Ishikawa (cell line): ENCODE results near the gene NUTF2.

Experiments
- CEBPB ChIP-seq: IDR thresholded peaks from 2 replicates; pipeline ENCODE4 v1.6.1; 2012
- CREB1 ChIP-seq: IDR thresholded peaks from 2 replicates; pipeline ENCODE4 v1.6.1; 2012; ENCODE audit warnings: low read depth
- EGR1 ChIP-seq: IDR thresholded peaks from 2 replicates; pipeline ENCODE4 v1.6.1; 2012
- EP300 ChIP-seq: IDR thresholded peaks from 2 replicates; pipeline ENCODE4 v1.6.1; 2012; ENCODE audit warnings: borderline replicate concordance
- FOXM1 ChIP-seq: IDR thresholded peaks from 2 replicates; pipeline ENCODE4 v1.6.1; 2012; ENCODE audit warnings: low read depth, borderline replicate concordance
- MAX ChIP-seq: IDR thresholded peaks from 2 replicates; pipeline ENCODE4 v1.6.1; 2012
- NFIC ChIP-seq: IDR thresholded peaks from 2 replicates; pipeline ENCODE4 v1.6.1; 2012
- RAD21 ChIP-seq: IDR thresholded peaks from 2 replicates; pipeline ENCODE4 v1.6.1; 2012; ENCODE audit warnings: low read depth
- REST ChIP-seq: IDR thresholded peaks from 2 replicates; pipeline ENCODE4 v1.6.1; 2012; ENCODE audit warnings: low read depth, mild to moderate bottlenecking
- TAF1 ChIP-seq: IDR thresholded peaks from 2 replicates; pipeline ENCODE4 v1.6.1; 2012; ENCODE audit warnings: low read depth, mild to moderate bottlenecking
- TCF12 ChIP-seq: IDR thresholded peaks from 2 replicates; pipeline ENCODE4 v1.6.1; 2012; ENCODE audit warnings: low read depth
- YY1 ChIP-seq: IDR thresholded peaks from 2 replicates; pipeline ENCODE4 v1.6.1; 2012; ENCODE audit warnings: low read depth

GRCh38 chr16:67892375-67892774 is 45.6 kb downstream of the NUTF2 start:
- no peak for TF ChIP-seq TCF12
- no peak for TF ChIP-seq YY1
- no peak for TF ChIP-seq EGR1
- no peak for TF ChIP-seq MAX
- TF ChIP-seq NFIC, result no peak
- TF ChIP-seq TAF1, result no peak
- TF ChIP-seq CEBPB, result no peak
- no peak for TF ChIP-seq REST
- no peak for TF ChIP-seq EP300
- no peak for TF ChIP-seq FOXM1
- TF ChIP-seq RAD21, result no peak
- no peak for TF ChIP-seq CREB1
